ENCODE measurements around the gene AFF3. TPM values are rescaled to one million over a fixed set of nuclear protein-coding genes. Genes with fewer than 3 reads are reported as not detected.

The AFF3 gene
- total RNA-seq, 3 donors from 2014 or later, result 4.2 to 56.6 (median 5.2) TPM

DNA sequence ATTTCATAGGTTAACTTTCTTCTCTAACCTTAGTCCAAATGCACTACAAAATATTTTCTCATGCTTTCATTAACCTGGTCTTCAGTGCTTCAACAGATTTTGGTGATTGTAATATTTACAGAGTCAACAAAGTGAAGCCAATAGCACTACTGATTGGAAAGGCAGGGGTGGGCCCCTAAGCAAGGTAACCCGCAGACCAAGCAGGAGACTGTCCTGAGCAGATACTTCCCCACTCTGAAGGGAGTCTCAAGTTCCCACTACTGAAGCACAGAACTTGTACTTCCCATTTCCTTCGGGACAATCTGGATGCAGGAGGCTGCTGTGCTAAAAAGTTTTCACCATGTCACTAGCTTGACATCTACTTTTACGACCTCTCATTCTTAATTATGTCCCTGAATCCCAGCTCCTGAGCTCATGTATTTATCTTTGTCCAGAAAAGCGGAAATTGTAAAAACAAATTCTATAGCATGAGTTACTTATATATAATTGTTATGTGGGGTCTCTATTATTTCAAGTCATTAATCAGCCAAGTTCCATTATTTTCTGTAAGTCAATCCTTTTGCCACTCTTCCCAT lies 341.0 kb downstream of the AFF3 start:
- H3K36me3 ChIP-seq (ENCODE audit: low read depth), result no peaks in the 10 kb centered on the region
- H3K9me3 ChIP-seq, result no peaks in the 10 kb centered on the region
- DNase-seq (no peak), ATAC-seq (no peak)
- TF ChIP-seq CTCF (IDR thresholded peaks at IDR 0.05), result no peak
- no peak overlapping the region for H3K4me3 ChIP-seq
- no peaks in the 10 kb centered on the region for H3K4me1 ChIP-seq (ENCODE audit: low read depth)
- intact Hi-C loops (cut with DNase I, micrococcal nuclease), result no loop called here

- H3K9me3 ChIP-seq, result no peaks in the 10 kb centered on the region
- no peak overlapping the region for H3K4me3 ChIP-seq
- intact Hi-C loops (cut with DNase I, micrococcal nuclease), result no loop called here
- no peak for DNase-seq
- no peaks in the 10 kb centered on the region for H3K36me3 ChIP-seq (ENCODE audit: low read depth)
- no peak for TF ChIP-seq CTCF (IDR thresholded peaks at IDR 0.05)
- no peak for ATAC-seq
- H3K4me1 ChIP-seq (ENCODE audit: low read depth), result no peaks in the 10 kb centered on the region
Observed at GRCh38 chr2:99797475-99797874, 344.9 kb downstream of the AFF3 start.

DNA sequence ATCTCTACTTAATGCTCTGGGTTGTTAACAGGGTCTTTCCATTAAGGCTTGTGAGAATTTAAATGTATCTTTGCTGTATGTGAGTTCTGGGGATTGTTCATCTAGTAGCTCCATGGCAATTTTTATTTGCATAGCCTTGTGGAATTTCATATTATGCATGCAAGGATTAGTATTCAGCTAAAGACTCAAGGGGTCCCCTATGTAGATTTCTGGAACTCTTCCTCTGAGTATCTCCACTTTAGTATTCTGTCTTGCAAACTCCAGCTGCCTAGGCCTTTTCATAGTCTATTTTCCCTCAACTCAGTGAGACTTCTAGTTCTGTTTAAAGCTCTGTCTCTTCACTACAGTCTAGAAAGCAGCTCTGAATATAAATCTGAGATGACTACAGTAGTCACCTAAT lies 348.0 kb downstream of the AFF3 start:
- no peaks in the 10 kb centered on the region for H3K36me3 ChIP-seq (ENCODE audit: low read depth)
- H3K9me3 ChIP-seq, result no peaks in the 10 kb centered on the region
- no peak for TF ChIP-seq CTCF (IDR thresholded peaks at IDR 0.05)
- no peak for ATAC-seq
- no peaks in the 10 kb centered on the region for H3K4me1 ChIP-seq (ENCODE audit: low read depth)
- H3K4me3 ChIP-seq, result no peak overlapping the region
- intact Hi-C loops (cut with DNase I, micrococcal nuclease), result no loop called here
- no peak for DNase-seq

GRCh38 chr2:99793022-99793421 lies 349.4 kb downstream of the AFF3 start:
- intact Hi-C loops (cut with DNase I, micrococcal nuclease), result no loop called here
- DNase-seq, result no peak
- no peak for TF ChIP-seq CTCF (IDR thresholded peaks at IDR 0.05)
- no peaks in the 10 kb centered on the region for H3K9me3 ChIP-seq
- H3K4me1 ChIP-seq (ENCODE audit: low read depth), result no peaks in the 10 kb centered on the region
- H3K4me3 ChIP-seq, result no peak overlapping the region
- ATAC-seq, result no peak
- no peaks in the 10 kb centered on the region for H3K36me3 ChIP-seq (ENCODE audit: low read depth)

- DNase-seq (no peak), ATAC-seq (no peak)
- intact Hi-C loops (cut with DNase I, micrococcal nuclease), result no loop called here
- TF ChIP-seq CTCF (IDR thresholded peaks at IDR 0.05), result no peak
- no peak overlapping the region for H3K4me3 ChIP-seq
- no peaks in the 10 kb centered on the region for H3K36me3 ChIP-seq (ENCODE audit: low read depth)
- no peaks in the 10 kb centered on the region for H3K9me3 ChIP-seq
- no peaks in the 10 kb centered on the region for H3K4me1 ChIP-seq (ENCODE audit: low read depth)
Observed at GRCh38 chr2:99789849-99790248, 352.5 kb downstream of the AFF3 start.
